ENCODE data around the gene PAK2.
"Not testable (repeated sequence)": the region's sequence is repeated elsewhere in the genome, so short reads cannot be mapped to it uniquely, and the experiment has no call there.

PAK2 gene

GRCh38 chr3:196782511-196782910 lies 42.9 kb downstream of the PAK2 start:
- no peak for DNase-seq (ENCODE audit: low spot score)

GRCh38 chr3:196788528-196788927 lies 48.9 kb downstream of the PAK2 start:
- no peak for DNase-seq (ENCODE audit: low spot score)

GRCh38 chr3:196789885-196790359 lies 50.3 kb downstream of the PAK2 start:
- DNase-seq (ENCODE audit: low spot score): no peak

- no peak for DNase-seq (ENCODE audit: low spot score)
Observed at GRCh38 chr3:196790636-196791035, 51.0 kb downstream of the PAK2 start.

GRCh38 chr3:196792771-196793170 lies 53.1 kb downstream of the PAK2 start:
- DNase-seq (ENCODE audit: low spot score): no peak

- no peak for DNase-seq (ENCODE audit: low spot score)
Observed at GRCh38 chr3:196793246-196793645, 53.6 kb downstream of the PAK2 start.

- DNase-seq (ENCODE audit: low spot score): no peak
Observed at GRCh38 chr3:196794467-196794866, 54.8 kb downstream of the PAK2 start.

- no peak for DNase-seq (ENCODE audit: low spot score)
Observed at GRCh38 chr3:196796317-196796716, 56.7 kb downstream of the PAK2 start.

GRCh38 chr3:196800742-196801434 lies 61.2 kb downstream of the PAK2 start:
- no peak for DNase-seq (ENCODE audit: low spot score)

- DNase-seq (ENCODE audit: low spot score): no peak
Observed at GRCh38 chr3:196803891-196804468, 64.3 kb downstream of the PAK2 start.

GRCh38 chr3:196804773-196805172 lies 65.1 kb downstream of the PAK2 start:
- DNase-seq (ENCODE audit: low spot score): no peak

GRCh38 chr3:196810963-196811581 lies 71.4 kb downstream of the PAK2 start:
- no peak for DNase-seq (ENCODE audit: low spot score)

GRCh38 chr3:196812853-196813252 lies 73.2 kb downstream of the PAK2 start:
- DNase-seq (ENCODE audit: low spot score): no peak

- no peak for DNase-seq (ENCODE audit: low spot score)
Observed at GRCh38 chr3:196813903-196814302, 74.2 kb downstream of the PAK2 start.

GRCh38 chr3:196821806-196822355 lies 82.2 kb downstream of the PAK2 start:
- DNase-seq (ENCODE audit: low spot score): no peak

GRCh38 chr3:196829651-196830050 lies 90.0 kb downstream of the PAK2 start:
- not testable (repeated sequence) for DNase-seq (ENCODE audit: low spot score)

- DNase-seq (ENCODE audit: low spot score): no peak
Observed at GRCh38 chr3:196835086-196835485, 95.4 kb downstream of the PAK2 start.

GRCh38 chr3:196836626-196837025 lies 97.0 kb downstream of the PAK2 start:
- not testable (repeated sequence) for DNase-seq (ENCODE audit: low spot score)

- DNase-seq (ENCODE audit: low spot score): peak; percentile 48
Observed at GRCh38 chr3:196837819-196838420, 98.3 kb downstream of the PAK2 start.

GRCh38 chr3:196839351-196839750 lies 99.7 kb downstream of the PAK2 start:
- not testable (repeated sequence) for DNase-seq (ENCODE audit: low spot score)

- DNase-seq (ENCODE audit: low spot score): no peak
Observed at GRCh38 chr3:196842567-196843434, 103.1 kb downstream of the PAK2 start.
